Vagina (tissue), 2 donors: ENCODE data around the gene KCTD21.

ENCODE experiments used
- POLR2A ChIP-seq, 2 donors: fragments of 450-650 bp; IDR thresholded peaks; one replicate each; pipeline ENCODE4 v1.6.1; 2017; ENCODE audit warnings: antibody characterized with exemption in 2 of 2, mild to moderate bottlenecking in 2 of 2, moderate library complexity in 2 of 2
- POLR2AphosphoS5 ChIP-seq, 2 donors: sonication (generic); formaldehyde crosslinking; IDR thresholded peaks; one replicate each; pipeline ENCODE4 v1.9.0; 2017; ENCODE audit warnings: antibody characterized with exemption in 2 of 2, mild to moderate bottlenecking in 2 of 2, low read depth in 1 of 2; ENCODE audit not compliant: insufficient read depth in 1 of 2
- TF ChIP-seq, protein P1 (sequence below), 3 experiments: fragments of 450-650 bp in 2 of 3; fragments of 200-600 bp in 1 of 3; sonication (generic) in 1 of 3; IDR thresholded peaks; one replicate each; pipeline ENCODE4 v1.5.1; 2017 to 2019; ENCODE audit warnings: antibody characterized with exemption in 3 of 3, mild to moderate bottlenecking in 2 of 3, moderate library complexity in 2 of 3

DNA sequence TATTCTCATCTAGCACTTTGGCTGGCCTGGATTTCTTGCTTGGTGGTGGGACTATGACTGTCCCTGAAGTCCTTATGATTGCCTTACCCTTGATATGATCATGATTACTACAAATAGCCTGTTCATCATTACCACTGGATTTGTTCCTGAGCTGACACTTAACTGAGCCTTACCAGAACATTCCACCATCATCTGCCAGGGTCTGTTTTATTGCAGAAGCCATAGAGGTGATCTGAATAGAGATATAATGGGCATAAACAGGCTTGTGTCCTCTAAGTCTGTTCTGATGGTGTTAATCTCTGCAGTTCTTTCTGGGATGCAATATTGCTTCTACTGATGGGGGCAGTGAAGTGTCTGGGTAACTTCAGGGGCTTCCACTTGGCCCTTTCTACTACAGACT lies 36.6 kb downstream of the KCTD21 start:
- TF ChIP-seq POLR2A (IDR thresholded peaks at IDR 0.05) (no peak), POLR2AphosphoS5 (IDR thresholded peaks at IDR 0.05; ENCODE audit: insufficient read depth in 1 of 2, low read depth in 1 of 2) (no peak)
- TF ChIP-seq, protein P1, sequence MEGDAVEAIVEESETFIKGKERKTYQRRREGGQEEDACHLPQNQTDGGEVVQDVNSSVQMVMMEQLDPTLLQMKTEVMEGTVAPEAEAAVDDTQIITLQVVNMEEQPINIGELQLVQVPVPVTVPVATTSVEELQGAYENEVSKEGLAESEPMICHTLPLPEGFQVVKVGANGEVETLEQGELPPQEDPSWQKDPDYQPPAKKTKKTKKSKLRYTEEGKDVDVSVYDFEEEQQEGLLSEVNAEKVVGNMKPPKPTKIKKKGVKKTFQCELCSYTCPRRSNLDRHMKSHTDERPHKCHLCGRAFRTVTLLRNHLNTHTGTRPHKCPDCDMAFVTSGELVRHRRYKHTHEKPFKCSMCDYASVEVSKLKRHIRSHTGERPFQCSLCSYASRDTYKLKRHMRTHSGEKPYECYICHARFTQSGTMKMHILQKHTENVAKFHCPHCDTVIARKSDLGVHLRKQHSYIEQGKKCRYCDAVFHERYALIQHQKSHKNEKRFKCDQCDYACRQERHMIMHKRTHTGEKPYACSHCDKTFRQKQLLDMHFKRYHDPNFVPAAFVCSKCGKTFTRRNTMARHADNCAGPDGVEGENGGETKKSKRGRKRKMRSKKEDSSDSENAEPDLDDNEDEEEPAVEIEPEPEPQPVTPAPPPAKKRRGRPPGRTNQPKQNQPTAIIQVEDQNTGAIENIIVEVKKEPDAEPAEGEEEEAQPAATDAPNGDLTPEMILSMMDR (IDR thresholded peaks at IDR 0.05) = no peak
